Esophagus muscularis mucosa (tissue), 4 donors: Measurements from ENCODE around the gene RASSF10.

Experiments used
- CTCF ChIP-seq, 3 experiments: fragments of 200-600 bp in 2 of 3; fragments of 450-650 bp in 1 of 3; sonication (generic) in 2 of 3; IDR thresholded peaks; one replicate each; pipeline ENCODE4 v1.5.1; 2017 to 2019; ENCODE audit warnings: antibody characterized with exemption in 3 of 3, mild to moderate bottlenecking in 2 of 3, moderate library complexity in 1 of 3
- EP300 ChIP-seq: sonication (generic); formaldehyde crosslinking; IDR thresholded peaks from one replicate; pipeline ENCODE4 v1.6.1; 2017; ENCODE audit warnings: antibody characterized with exemption
- POLR2A ChIP-seq: fragments of 450-650 bp; IDR thresholded peaks from one replicate; pipeline ENCODE4 v1.6.1; 2017; ENCODE audit warnings: antibody characterized with exemption, moderate library complexity, mild to moderate bottlenecking, low read depth
- POLR2AphosphoS5 ChIP-seq, 2 donors: sonication (generic); formaldehyde crosslinking; IDR thresholded peaks; one replicate each; pipeline ENCODE4 v1.6.1; 2017; ENCODE audit warnings: antibody characterized with exemption in 2 of 2

DNA sequence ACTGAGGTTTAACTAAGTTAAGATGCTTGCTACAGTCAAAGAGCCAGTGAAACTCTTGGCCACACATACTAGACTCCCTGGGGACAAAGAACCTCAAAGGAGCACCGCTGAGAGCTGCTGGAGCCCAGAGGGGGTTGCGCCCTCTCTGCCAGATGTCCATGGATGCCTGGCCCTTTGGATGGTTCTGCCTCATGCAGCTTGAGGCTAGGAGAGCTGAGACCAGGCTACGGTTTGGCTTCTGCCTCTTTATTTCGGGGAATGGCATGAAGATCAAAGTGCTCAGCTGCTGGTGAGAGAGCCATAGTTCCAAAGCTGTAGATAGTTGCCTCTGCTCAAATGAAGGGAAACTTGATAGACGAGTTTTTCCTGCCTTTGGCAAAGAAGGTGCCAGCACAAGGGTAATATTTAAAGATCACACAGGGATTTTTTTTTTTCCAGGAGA is 43.0 kb downstream of the RASSF10 start:
- no peak for TF ChIP-seq POLR2A
- TF ChIP-seq CTCF (IDR thresholded peaks at IDR 0.05) = no peak
- TF ChIP-seq EP300 = no peak
- TF ChIP-seq POLR2AphosphoS5 (IDR thresholded peaks at IDR 0.05) = no peak
